ENCODE data around the gene SCAMP2.

DNA sequence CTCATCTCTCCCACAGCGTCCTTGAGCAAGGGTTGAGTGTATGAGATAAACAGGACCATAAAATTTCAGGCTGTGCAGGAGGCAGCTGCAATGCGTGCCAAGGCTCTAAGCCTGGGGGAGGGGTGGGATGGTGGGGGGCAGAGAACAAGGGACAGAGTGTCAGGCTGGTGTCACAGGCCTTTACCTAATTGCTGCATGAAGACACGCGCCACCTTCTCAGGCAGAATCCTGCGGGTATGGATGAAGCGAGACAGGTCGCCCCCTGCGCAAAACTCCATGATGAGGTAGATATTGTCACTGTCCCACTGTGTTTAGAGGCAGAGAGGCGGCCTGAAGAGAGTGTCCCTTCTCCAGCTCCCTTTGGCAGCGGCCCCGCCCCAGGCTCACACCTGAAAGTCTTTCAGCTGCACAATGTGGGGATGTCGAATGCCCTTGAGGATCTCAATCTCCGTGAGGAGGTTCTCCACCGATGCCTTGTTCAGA, 31.2 kb downstream of the SCAMP2 start:
- TF ChIP-seq, protein P1, sequence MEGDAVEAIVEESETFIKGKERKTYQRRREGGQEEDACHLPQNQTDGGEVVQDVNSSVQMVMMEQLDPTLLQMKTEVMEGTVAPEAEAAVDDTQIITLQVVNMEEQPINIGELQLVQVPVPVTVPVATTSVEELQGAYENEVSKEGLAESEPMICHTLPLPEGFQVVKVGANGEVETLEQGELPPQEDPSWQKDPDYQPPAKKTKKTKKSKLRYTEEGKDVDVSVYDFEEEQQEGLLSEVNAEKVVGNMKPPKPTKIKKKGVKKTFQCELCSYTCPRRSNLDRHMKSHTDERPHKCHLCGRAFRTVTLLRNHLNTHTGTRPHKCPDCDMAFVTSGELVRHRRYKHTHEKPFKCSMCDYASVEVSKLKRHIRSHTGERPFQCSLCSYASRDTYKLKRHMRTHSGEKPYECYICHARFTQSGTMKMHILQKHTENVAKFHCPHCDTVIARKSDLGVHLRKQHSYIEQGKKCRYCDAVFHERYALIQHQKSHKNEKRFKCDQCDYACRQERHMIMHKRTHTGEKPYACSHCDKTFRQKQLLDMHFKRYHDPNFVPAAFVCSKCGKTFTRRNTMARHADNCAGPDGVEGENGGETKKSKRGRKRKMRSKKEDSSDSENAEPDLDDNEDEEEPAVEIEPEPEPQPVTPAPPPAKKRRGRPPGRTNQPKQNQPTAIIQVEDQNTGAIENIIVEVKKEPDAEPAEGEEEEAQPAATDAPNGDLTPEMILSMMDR (IDR thresholded peaks at IDR 0.05; ENCODE audit: borderline replicate concordance, extremely low read depth, low read length, poor library complexity, severe bottlenecking): no peak
- TF ChIP-seq EZH2 (IDR thresholded peaks at IDR 0.05; ENCODE audit: borderline replicate concordance, low read depth, low read length, severe bottlenecking): no peak

All from DND-41 (cell line).